Epithelial cell of esophagus (primary cell): Measurements from ENCODE around the gene CDC26.

Source experiments
- DNase-seq: peaks from one replicate; pipeline ENCODE4 v3.0.0; 2010; ENCODE audit warnings: low read depth
- H3K4me3 ChIP-seq: 2 replicates; pipeline ENCODE4 v1.5.1; 2011; ENCODE audit warnings: mild to moderate bottlenecking, low read length, control low read depth
- CTCF ChIP-seq: IDR thresholded peaks from 2 replicates; pipeline ENCODE4 v1.5.1; 2011; ENCODE audit warnings: low read depth, mild to moderate bottlenecking, low read length, control low read depth, inconsistent platforms; ENCODE audit not compliant: insufficient read depth; ENCODE audit errors: missing control alignments

The CDC26 gene

GRCh38 chr9:113219186-113219936, 56.0 kb downstream of the CDC26 start:
- no peak for TF ChIP-seq CTCF
- no peak for DNase-seq

More at GRCh38 chr9:113219186-113219936, 56.0 kb downstream of the CDC26 start:
- no peak overlapping the region for H3K4me3 ChIP-seq
